ENCODE measurements around the gene EFCAB5. TPM values are rescaled to one million over a fixed set of nuclear protein-coding genes. Genes with fewer than 3 reads are reported as not detected.
"Not testable (repeated sequence)": the region's sequence is repeated elsewhere in the genome, so short reads cannot be mapped to it uniquely, and the experiment has no call there.

Gene EFCAB5
- total RNA-seq, 1 donor from 2014 or later: 1.6 TPM

- intact Hi-C loops (cut with micrococcal nuclease): loop anchor here (5.0 to 10.0 kb wide), 2 partner anchors 316 to 349 kb away; partner anchors contain the start of gene GIT1
Measured at GRCh38 chr17:29933379-29933778, 8.1 kb upstream of the EFCAB5 start.

- intact Hi-C loops (cut with micrococcal nuclease): loop anchor here (10.0 kb wide), 1 partner anchor 351 kb away; the partner anchor contains the start of gene GIT1
Measured at GRCh38 chr17:29935909-29936308, 5.5 kb upstream of the EFCAB5 start.

GRCh38 chr17:29936724-29937123 lies 4.7 kb upstream of the EFCAB5 start:
- intact Hi-C loops (cut with micrococcal nuclease): loop anchor here (10.0 kb wide), 1 partner anchor 352 kb away; the partner anchor contains the start of gene GIT1

- intact Hi-C loops (cut with micrococcal nuclease): no loop called here
Measured at GRCh38 chr17:29945281-29945680, 3.8 kb downstream of the EFCAB5 start.

GRCh38 chr17:29948448-29949215 lies 7.2 kb downstream of the EFCAB5 start:
- intact Hi-C loops (cut with micrococcal nuclease): no loop called here

GRCh38 chr17:29949696-29950095 lies 8.3 kb downstream of the EFCAB5 start:
- intact Hi-C loops (cut with micrococcal nuclease): no loop called here

GRCh38 chr17:29954405-29954804 lies 13.0 kb downstream of the EFCAB5 start:
- intact Hi-C loops (cut with micrococcal nuclease): no loop called here

- intact Hi-C loops (cut with micrococcal nuclease): no loop called here
Measured at GRCh38 chr17:29956225-29956624, 14.8 kb downstream of the EFCAB5 start.

GRCh38 chr17:29957488-29957887 lies 16.1 kb downstream of the EFCAB5 start:
- intact Hi-C loops (cut with micrococcal nuclease): not testable (repeated sequence)

GRCh38 chr17:29958947-29959657 lies 17.7 kb downstream of the EFCAB5 start:
- intact Hi-C loops (cut with micrococcal nuclease): no loop called here

- intact Hi-C loops (cut with micrococcal nuclease): no loop called here
Measured at GRCh38 chr17:29959658-29960337, 18.4 kb downstream of the EFCAB5 start.

- intact Hi-C loops (cut with micrococcal nuclease): no loop called here
Measured at GRCh38 chr17:29962656-29963055, 21.2 kb downstream of the EFCAB5 start.

- intact Hi-C loops (cut with micrococcal nuclease): no loop called here
Measured at GRCh38 chr17:29968271-29968670, 26.8 kb downstream of the EFCAB5 start.

- intact Hi-C loops (cut with micrococcal nuclease): no loop called here
Measured at GRCh38 chr17:29972277-29972676, 30.8 kb downstream of the EFCAB5 start.

GRCh38 chr17:29973005-29973404 lies 31.6 kb downstream of the EFCAB5 start:
- intact Hi-C loops (cut with micrococcal nuclease): no loop called here

GRCh38 chr17:29977836-29978235 lies 36.4 kb downstream of the EFCAB5 start:
- intact Hi-C loops (cut with micrococcal nuclease): no loop called here

- intact Hi-C loops (cut with micrococcal nuclease): no loop called here
Measured at GRCh38 chr17:29980261-29980660, 38.8 kb downstream of the EFCAB5 start.

- intact Hi-C loops (cut with micrococcal nuclease): no loop called here
Measured at GRCh38 chr17:29982991-29983653, 41.7 kb downstream of the EFCAB5 start.

GRCh38 chr17:29996458-29996857 lies 55.0 kb downstream of the EFCAB5 start:
- intact Hi-C loops (cut with micrococcal nuclease): no loop called here

GRCh38 chr17:30000001-30000754 lies 58.7 kb downstream of the EFCAB5 start:
- intact Hi-C loops (cut with micrococcal nuclease): no loop called here

Measured in T-helper 2 cell treated with Interferon-gamma antibody and Interleukin-4, amounts not matched to agents 100 ng/mL and 5 ng/mL, for 36 hours (primary cell).